HG02759 (cell line): ENCODE results near the gene MED28.
"Not testable (repeated sequence)": the region's sequence is repeated elsewhere in the genome, so short reads cannot be mapped to it uniquely, and the experiment has no call there.

Experiments
- ATAC-seq: cut with Tn5 transposase; IDR thresholded peaks from one replicate; pipeline ENCODE4 v1.9.1; 2021; ENCODE audit warnings: mild to moderate bottlenecking, moderate library complexity; ENCODE audit not compliant: unreplicated experiment

The MED28 gene

GRCh38 chr4:17616283-17616682, 1.8 kb downstream of the MED28 start:
- no peak for ATAC-seq

DNA sequence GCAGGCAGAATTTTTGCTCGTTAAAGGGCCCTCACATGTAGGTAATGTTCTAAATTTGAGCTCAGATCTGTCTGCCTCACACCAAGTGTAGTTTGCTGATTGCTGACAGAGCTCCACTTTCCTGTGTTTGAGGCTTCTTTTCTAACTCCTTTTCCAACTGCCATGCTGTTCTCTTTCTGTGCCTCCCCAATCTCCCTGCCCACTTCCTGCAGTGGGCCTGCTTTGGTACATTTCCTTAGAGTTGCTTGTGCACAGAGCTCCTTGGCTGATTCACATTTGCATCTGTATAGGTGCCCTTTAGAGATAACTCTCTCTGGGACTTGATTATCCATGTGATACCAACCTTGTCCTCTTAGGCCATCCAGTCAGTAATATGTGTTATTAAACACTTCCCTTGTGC, 4.5 kb downstream of the MED28 start:
- ATAC-seq, result no peak

DNA sequence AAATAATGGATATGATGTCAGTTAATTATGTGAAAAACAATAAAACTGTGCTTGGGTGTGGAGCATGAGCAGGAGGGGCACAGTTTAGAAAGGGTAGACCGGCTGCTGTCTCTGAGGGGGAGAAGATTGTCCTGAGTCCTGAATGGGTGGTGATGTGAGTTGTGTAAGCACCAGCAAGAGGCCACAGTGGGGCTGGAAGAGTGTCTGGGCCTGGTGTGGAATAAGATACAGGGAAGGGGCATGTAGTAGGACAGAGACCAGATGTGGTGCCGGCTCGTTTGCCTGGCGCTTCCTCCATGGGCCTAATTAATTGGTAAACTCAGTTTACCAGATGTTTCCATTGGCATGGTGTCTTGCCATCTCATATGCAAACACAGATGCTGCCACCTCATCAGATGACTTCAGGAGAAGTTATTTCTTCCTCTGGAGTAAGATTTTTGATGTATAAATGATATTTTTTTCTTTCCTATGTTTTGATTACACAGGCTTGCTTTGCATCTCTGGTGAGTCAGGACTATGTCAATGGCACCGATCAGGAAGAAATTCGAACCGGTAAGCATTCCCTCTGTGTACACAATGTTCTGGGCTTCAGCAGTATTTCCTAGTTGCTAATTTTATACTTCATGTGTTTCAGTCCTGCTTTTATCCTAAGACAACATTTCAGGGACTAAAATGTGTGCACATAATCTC, 5.1 kb downstream of the MED28 start:
- ATAC-seq, result no peak

GRCh38 chr4:17623451-17624001, 9.1 kb downstream of the MED28 start:
- no peak for ATAC-seq

GRCh38 chr4:17624821-17625220, 10.4 kb downstream of the MED28 start:
- ATAC-seq, result no peak

DNA sequence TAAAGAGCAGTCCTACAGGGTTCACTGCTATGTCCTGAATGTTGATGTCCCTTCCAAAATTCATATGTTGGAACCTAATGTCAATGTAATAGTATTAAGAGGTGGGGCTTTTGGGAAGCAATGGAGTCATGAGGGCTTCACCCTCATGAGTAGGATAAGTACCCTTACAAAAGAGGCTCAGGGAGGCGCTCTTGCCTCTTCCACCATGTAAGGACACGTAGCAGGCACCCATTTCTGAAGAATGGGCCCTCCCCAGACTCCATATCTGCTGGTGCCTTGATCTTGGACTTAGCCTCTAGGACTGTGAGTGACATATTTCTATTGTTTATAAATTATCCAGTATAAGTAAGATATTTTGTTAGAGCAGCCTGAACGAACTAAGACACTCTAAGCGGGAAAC, 15.8 kb downstream of the MED28 start:
- ATAC-seq, result no peak

- no peak for ATAC-seq
Measured at GRCh38 chr4:17633600-17633999, 19.2 kb downstream of the MED28 start.

DNA sequence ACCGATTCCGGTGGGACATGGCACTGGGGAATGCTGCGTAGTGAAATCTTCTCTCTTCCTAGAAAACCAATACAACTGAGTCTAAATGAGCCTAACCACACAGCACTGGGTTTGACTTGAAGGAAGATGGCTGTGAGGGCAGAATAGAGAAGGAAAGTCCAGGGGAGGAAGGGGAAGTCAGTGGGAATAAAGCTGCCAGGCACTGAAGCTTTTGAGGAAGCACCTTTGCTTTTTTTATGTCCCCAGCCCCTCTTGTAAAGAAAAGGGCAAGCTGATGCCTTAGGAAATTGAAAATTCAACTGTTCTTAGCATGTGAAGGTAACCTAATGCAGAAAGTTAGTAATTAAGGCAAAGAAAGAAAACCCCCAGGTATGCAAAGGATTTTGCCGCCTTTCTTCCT, 20.6 kb downstream of the MED28 start:
- ATAC-seq, result no peak

- no peak for ATAC-seq
Measured at GRCh38 chr4:17636341-17636695, 21.9 kb downstream of the MED28 start.

- peak; percentile 86 for ATAC-seq
Measured at GRCh38 chr4:17636696-17637622, 22.5 kb downstream of the MED28 start.

GRCh38 chr4:17639136-17639535, 24.7 kb downstream of the MED28 start:
- no peak for ATAC-seq

DNA sequence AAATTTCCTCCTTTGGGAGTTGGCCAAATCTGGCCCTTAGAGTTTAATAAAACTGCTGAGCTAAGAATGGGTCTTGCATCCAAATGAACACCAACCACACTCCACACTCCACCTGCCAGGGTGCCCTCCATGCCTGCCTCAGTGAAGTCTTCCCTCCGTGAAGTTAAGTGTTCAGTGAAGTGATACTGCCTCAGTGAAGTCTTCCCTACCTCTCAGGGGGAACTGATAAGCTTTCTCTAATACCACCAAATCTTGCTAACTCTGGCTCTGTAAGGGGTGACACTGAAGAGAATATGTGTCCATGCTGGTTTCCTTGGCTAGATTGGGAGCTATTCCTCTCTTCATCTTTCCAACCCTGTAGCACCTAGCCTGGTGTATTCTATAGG, 27.9 kb downstream of the MED28 start:
- ATAC-seq, result no peak

- ATAC-seq, result no peak
Measured at GRCh38 chr4:17646693-17647092, 32.3 kb downstream of the MED28 start.

- no peak for ATAC-seq
Measured at GRCh38 chr4:17647176-17647806, 32.9 kb downstream of the MED28 start.

GRCh38 chr4:17647927-17648326, 33.5 kb downstream of the MED28 start:
- no peak for ATAC-seq

- ATAC-seq, result no peak
Measured at GRCh38 chr4:17650406-17650805, 36.0 kb downstream of the MED28 start.

DNA sequence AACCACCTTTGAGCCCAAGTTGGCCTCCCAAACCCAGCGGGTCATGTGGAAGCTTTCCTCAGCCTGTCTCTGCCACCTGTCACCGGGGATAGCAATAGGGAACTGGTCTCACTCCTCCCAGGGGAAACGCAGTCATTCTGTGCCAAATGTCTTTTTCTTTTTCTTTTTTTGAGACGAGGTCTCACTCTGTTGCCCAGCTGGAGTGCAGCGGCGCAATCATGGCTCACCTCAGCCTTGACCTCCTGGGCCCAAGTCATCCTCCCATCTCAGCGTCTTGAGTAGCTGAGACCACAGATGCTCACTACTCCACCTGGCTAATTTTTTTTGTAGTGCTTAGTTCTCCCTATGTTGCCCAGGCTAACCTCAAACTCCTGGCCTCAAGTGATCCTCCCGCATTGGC, 40.3 kb downstream of the MED28 start:
- ATAC-seq, result no peak

DNA sequence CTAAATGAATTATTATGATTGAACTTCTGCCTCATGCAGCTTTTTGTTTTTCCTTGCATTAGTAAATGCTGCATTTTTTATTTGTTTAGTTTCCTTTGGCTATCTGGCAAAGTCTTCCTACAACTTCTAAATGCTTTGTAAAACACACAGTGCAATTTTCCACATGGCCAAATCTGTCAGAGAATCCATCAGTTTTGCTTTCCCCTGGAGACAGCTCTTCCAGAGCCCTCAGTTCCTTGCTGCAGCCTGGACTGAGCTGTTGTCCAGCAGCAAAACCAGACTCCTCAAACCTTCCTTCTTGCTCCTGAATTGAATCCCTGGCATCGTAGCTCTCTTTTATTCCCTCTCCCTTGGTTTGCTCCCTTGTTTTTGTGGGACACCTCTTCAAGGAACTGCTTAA, 42.6 kb downstream of the MED28 start:
- no peak for ATAC-seq

DNA sequence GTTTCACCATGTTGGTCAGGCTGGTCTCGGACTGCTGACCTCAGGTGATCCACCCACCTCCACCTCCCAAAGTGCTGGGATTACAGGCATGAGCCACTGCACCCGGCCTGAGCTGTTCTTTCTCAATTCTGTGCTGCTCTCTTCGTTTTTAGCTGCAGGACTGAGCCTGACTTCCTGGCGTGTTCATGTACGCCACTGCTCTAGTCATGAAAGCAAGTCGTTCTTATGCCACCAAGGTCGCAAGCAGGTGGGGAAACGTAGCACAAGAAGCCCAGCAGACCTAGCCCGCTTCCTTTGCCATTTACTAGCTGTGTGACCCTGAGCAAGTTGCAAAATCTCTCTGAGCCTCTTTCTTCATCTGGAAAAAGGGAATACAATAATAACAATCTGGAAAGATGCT, 43.4 kb downstream of the MED28 start:
- ATAC-seq, result no peak

DNA sequence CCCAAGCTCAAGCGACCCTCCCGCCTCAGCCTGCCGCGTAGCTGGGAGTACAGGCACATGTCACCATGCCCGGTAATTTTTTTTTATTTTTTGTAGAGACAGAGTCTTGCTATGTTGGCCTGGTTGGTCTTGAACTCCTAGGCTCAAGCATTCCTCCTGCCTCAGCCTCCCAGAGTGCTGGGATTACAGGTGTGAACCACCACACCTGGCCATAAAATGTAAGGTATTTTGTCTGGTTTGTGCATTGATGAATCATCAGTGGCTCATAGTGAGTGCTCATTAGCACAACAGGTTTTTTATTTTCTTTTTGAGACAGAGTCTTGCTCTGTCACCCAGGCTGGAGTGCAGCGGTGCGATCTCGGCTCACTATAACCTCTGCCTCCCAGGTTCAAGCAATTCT, 44.8 kb downstream of the MED28 start:
- ATAC-seq, result not testable (repeated sequence)

- ATAC-seq, result no peak
Measured at GRCh38 chr4:17662694-17663093, 48.3 kb downstream of the MED28 start.

DNA sequence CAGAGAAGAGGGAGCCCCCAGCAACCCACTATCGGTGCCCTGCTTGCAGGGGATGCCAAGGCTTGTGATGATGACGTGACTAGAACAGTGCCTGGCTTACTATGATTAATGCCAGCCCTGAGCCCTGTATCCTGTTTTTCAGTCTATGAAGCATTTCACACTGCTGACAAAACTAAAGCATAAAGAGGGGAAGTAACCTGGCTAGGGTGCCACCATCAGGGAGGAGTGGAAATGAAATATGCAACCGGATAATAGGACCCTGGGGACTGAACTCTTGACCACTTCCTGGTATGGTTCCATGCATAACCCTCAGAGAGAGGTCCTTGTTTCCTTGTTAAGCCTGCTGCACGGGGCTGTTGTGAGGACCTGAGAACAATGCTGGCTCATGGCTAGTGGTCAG, 50.3 kb downstream of the MED28 start:
- ATAC-seq, result peak; percentile 92
